ENCODE results near the gene BCL2L13.

- TF ChIP-seq CTCF (IDR thresholded peaks at IDR 0.05) (no peak), POLR2A (IDR thresholded peaks at IDR 0.05) (no peak)
These were observed 9.4 kb upstream of the BCL2L13 start for GRCh38 chr22:17629173-17629489.

Measured in thyroid gland (tissue), 4 donors.